ENCODE results near the gene KIAA0513.

Gene KIAA0513

DNA sequence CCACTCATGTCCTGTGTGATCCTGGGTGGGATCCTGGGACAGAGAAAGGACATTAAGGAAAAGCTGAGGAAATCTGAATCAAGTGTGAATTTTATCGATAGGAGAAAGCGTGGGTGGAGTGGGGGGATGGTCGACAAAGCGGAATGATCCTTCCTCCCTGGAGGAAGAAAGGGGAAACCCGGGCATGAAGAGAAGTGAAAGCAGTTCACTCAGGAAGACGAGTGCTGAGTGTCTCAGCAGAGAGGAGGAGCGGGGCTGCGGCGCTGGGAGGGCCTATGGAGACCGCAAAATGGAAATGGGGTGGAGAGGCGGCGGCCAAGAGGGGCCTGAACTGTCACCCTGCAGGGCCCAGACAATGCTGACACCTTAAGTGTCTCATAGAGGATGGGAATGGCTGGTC is 25.0 kb upstream of the KIAA0513 start:
- Histone ChIP-seq H3K79me2 (ENCODE audit: insufficient read depth, low read length) (peaks cover 75% of the 10 kb centered on the region), H3K4me2 (ENCODE audit: low read depth, low read length, poor library complexity, severe bottlenecking) (no peak overlapping the region), H3K27ac (ENCODE audit: low read depth, low read length) (no peak overlapping the region), H3K9ac (ENCODE audit: low read length) (no peak overlapping the region), H3K9me3 (ENCODE audit: insufficient read depth, low read length) (no peaks in the 10 kb centered on the region), H3F3A (ENCODE audit: insufficient read depth) (no peaks in the 10 kb centered on the region), H3K27me3 (ENCODE audit: low read length) (no peaks in the 10 kb centered on the region), H3K9me2 (replicated peaks; ENCODE audit: insufficient read depth, low read length) (no peaks in the 10 kb centered on the region), H3K4me3 (ENCODE audit: insufficient read depth, low read length, poor library complexity, severe bottlenecking) (no peak overlapping the region), H4K20me1 (ENCODE audit: low read depth, low read length) (no peaks in the 10 kb centered on the region), H3K36me3 (ENCODE audit: low read length) (no peaks in the 10 kb centered on the region), H2AFZ (ENCODE audit: low read depth, low read length, severe bottlenecking) (no peak overlapping the region)
- TF ChIP-seq CTCF (IDR thresholded peaks at IDR 0.05; ENCODE audit: insufficient read depth, low read length, poor library complexity, severe bottlenecking) (no peak), EZH2phosphoT487 (conservative IDR thresholded peaks at IDR 0.05; ENCODE audit: low read length) (no peak)

DNA sequence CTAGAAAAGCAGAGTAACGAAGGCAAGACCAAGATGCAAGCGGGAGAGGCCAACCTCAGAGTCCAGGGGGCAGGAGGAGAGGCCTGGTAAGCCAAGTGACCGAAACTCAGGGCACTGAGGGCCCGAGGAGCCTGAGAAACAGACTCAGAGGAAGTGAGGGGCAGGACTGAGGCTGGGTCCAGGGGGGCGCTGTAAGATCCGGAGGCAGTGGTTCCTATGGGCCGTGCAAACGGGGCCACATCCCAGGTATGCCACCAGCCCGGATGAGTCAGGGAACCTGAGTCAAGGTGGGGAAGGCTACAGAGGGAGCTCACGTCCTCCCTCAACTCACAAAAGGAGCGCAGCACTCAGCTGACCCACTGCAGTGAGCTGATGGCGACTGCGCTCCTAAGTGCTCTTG is 24.5 kb upstream of the KIAA0513 start:
- Histone ChIP-seq H2AFZ (ENCODE audit: low read depth, low read length, severe bottlenecking) (no peak overlapping the region), H3F3A (ENCODE audit: insufficient read depth) (no peaks in the 10 kb centered on the region), H3K9me2 (replicated peaks; ENCODE audit: insufficient read depth, low read length) (no peaks in the 10 kb centered on the region), H3K4me3 (ENCODE audit: insufficient read depth, low read length, poor library complexity, severe bottlenecking) (no peak overlapping the region), H3K27ac (ENCODE audit: low read depth, low read length) (no peak overlapping the region), H3K36me3 (ENCODE audit: low read length) (no peaks in the 10 kb centered on the region), H3K9ac (ENCODE audit: low read length) (no peak overlapping the region), H4K20me1 (ENCODE audit: low read depth, low read length) (no peaks in the 10 kb centered on the region), H3K9me3 (ENCODE audit: insufficient read depth, low read length) (no peaks in the 10 kb centered on the region), H3K79me2 (ENCODE audit: insufficient read depth, low read length) (peaks cover 80% of the 10 kb centered on the region), H3K27me3 (ENCODE audit: low read length) (no peaks in the 10 kb centered on the region), H3K4me2 (ENCODE audit: low read depth, low read length, poor library complexity, severe bottlenecking) (no peak overlapping the region)
- no peak for TF ChIP-seq CTCF (IDR thresholded peaks at IDR 0.05; ENCODE audit: insufficient read depth, low read length, poor library complexity, severe bottlenecking)
- no peak for TF ChIP-seq EZH2phosphoT487 (conservative IDR thresholded peaks at IDR 0.05; ENCODE audit: low read length)

- TF ChIP-seq CTCF (IDR thresholded peaks at IDR 0.05; ENCODE audit: insufficient read depth, low read length, poor library complexity, severe bottlenecking) (no peak), EZH2phosphoT487 (conservative IDR thresholded peaks at IDR 0.05; ENCODE audit: low read length) (no peak)
- H3K9me3 ChIP-seq (ENCODE audit: insufficient read depth, low read length), result no peaks in the 10 kb centered on the region
- no peaks in the 10 kb centered on the region for H3K9me2 ChIP-seq (replicated peaks; ENCODE audit: insufficient read depth, low read length)
- no peak overlapping the region for H3K9ac ChIP-seq (ENCODE audit: low read length)
- no peaks in the 10 kb centered on the region for H3K27me3 ChIP-seq (ENCODE audit: low read length)
- no peak overlapping the region for H3K4me2 ChIP-seq (ENCODE audit: low read depth, low read length, poor library complexity, severe bottlenecking)
- no peak overlapping the region for H2AFZ ChIP-seq (ENCODE audit: low read depth, low read length, severe bottlenecking)
- H3K27ac ChIP-seq (ENCODE audit: low read depth, low read length), result no peak overlapping the region
- H3K79me2 ChIP-seq (ENCODE audit: insufficient read depth, low read length), result peaks cover 84% of the 10 kb centered on the region
- no peaks in the 10 kb centered on the region for H3F3A ChIP-seq (ENCODE audit: insufficient read depth)
- no peaks in the 10 kb centered on the region for H3K36me3 ChIP-seq (ENCODE audit: low read length)
- H3K4me3 ChIP-seq (ENCODE audit: insufficient read depth, low read length, poor library complexity, severe bottlenecking), result no peak overlapping the region
- H4K20me1 ChIP-seq (ENCODE audit: low read depth, low read length), result no peaks in the 10 kb centered on the region
Measured at GRCh38 chr16:85003725-85004586, 23.6 kb upstream of the KIAA0513 start.
